H1 (cell line): Measurements from ENCODE around the gene STX4. TPM values are rescaled to one million over a fixed set of nuclear protein-coding genes. Genes with fewer than 3 reads are reported as not detected.
A peak's percentile ranks its signal among the peaks of the same experiment; 100 is the strongest.

Experiments
- CTCF ChIA-PET: fragments of 300-600 bp; sonication (Branson Sonifier 250); formaldehyde crosslinking; loops from one replicate; lab custom pipeline; 2021; ENCODE audit not compliant: partially characterized antibody; lab: Charles Lee
- POLR2A ChIA-PET: fragments of 300-600 bp; sonication (Branson Sonifier 250); formaldehyde crosslinking; loops from one replicate; lab custom pipeline; 2021; ENCODE audit warnings: inconsistent platforms; ENCODE audit not compliant: partially characterized antibody; lab: Charles Lee
- DNase-seq, 2 experiments: peaks; one replicate each; pipeline versions ENCODE4 v3.0.0 to v3.0.0-alpha.2; 2010 to 2022; ENCODE audit warnings: low spot score in 2 of 2, low read depth in 1 of 2, mixed read lengths in 1 of 2
- FAIRE-seq: peaks from 2 replicates; lab custom pipeline; 2011; peaks lifted over from hg19 to GRCh38; lab: Jason Lieb, UNC
- H2AFZ ChIP-seq: 2 replicates; pipeline ENCODE4 v1.8.1; 2012; ENCODE audit warnings: low read length, inconsistent platforms
- H2AK5ac ChIP-seq: 2 replicates; pipeline ENCODE4 v1.6.1; 2013; ENCODE audit warnings: low read depth, low read length
- H2BK120ac ChIP-seq: replicated peaks from 2 replicates; pipeline ENCODE3; 2013; ENCODE audit warnings: low read depth, low read length, inconsistent platforms
- H2BK12ac ChIP-seq: 2 replicates; pipeline ENCODE4 v1.6.1; 2013; ENCODE audit warnings: low read depth, low read length
- H2BK15ac ChIP-seq: 2 replicates; pipeline ENCODE4 v1.6.1; 2013; ENCODE audit warnings: low read length
- H2BK20ac ChIP-seq: 2 replicates; pipeline ENCODE4 v1.6.1; 2013; ENCODE audit warnings: low read length
- H2BK5ac ChIP-seq: 2 replicates; pipeline ENCODE4 v1.6.1; 2013; ENCODE audit warnings: low read depth, low read length
- H3K14ac ChIP-seq: 2 replicates; pipeline ENCODE4 v1.6.1; 2013; ENCODE audit warnings: inconsistent platforms; ENCODE audit not compliant: insufficient read length
- H3K18ac ChIP-seq: 2 replicates; pipeline ENCODE4 v1.6.1; 2013; ENCODE audit warnings: low read length; ENCODE audit errors: extremely low read depth
- H3K23ac ChIP-seq: 2 replicates; pipeline ENCODE4 v1.6.1; 2013; ENCODE audit warnings: inconsistent platforms; ENCODE audit not compliant: insufficient read length
- H3K23me2 ChIP-seq: 2 replicates; pipeline ENCODE4 v1.6.1; 2013; ENCODE audit warnings: low read depth, low read length
- H3K27ac ChIP-seq: 2 replicates; pipeline ENCODE4 v1.6.1; 2011; ENCODE audit warnings: low read depth, low read length, inconsistent platforms
- H3K27me3 ChIP-seq, 4 experiments: replicated peaks in 1 of 4; 1 replicate in 1 of 4; 2 replicates in 3 of 4; pipeline versions ENCODE4 v1.6.1 to v1.8.1; 2011 to 2013; ENCODE audit warnings: low read length in 3 of 4, mild to moderate bottlenecking in 3 of 4, inconsistent platforms in 2 of 4, mixed read lengths in 2 of 4, moderate library complexity in 1 of 4; ENCODE audit not compliant: control insufficient read depth in 3 of 4, insufficient read depth in 3 of 4; ENCODE audit errors: extremely low read depth in 1 of 4
- H3K36me3 ChIP-seq, 4 experiments: 2 replicates each; pipeline versions ENCODE4 v1.6.1 to v1.8.1; 2011 to 2013; ENCODE audit warnings: mild to moderate bottlenecking in 4 of 4, low read length in 3 of 4, moderate library complexity in 2 of 4, control low read depth in 1 of 4, inconsistent platforms in 1 of 4; ENCODE audit not compliant: insufficient read depth in 4 of 4, control insufficient read depth in 2 of 4
- H3K4ac ChIP-seq: replicated peaks from 2 replicates; pipeline ENCODE3; 2013; ENCODE audit warnings: low read length, low read depth, mixed read lengths, inconsistent platforms; ENCODE audit not compliant: insufficient read length
- H3K4me1 ChIP-seq, 4 experiments: replicated peaks in 1 of 4; 1 replicate in 1 of 4; 2 replicates in 3 of 4; pipeline versions ENCODE4 v1.6.1 to v1.8.1; 2011 to 2013; ENCODE audit warnings: low read length in 3 of 4, inconsistent platforms in 2 of 4, mixed read lengths in 1 of 4; ENCODE audit not compliant: insufficient read depth in 4 of 4, control insufficient read depth in 3 of 4
- H3K4me2 ChIP-seq, 2 experiments: 2 replicates each; pipeline versions ENCODE4 v1.6.1 to v1.8.1; 2011 to 2013; ENCODE audit warnings: low read depth in 2 of 2, low read length in 2 of 2, control low read depth in 1 of 2, inconsistent platforms in 1 of 2, mild to moderate bottlenecking in 1 of 2; ENCODE audit not compliant: insufficient read depth in 1 of 2
- H3K4me3 ChIP-seq, 4 experiments: fragments of 200-600, 300-600 bp in 1 of 4; sonication (generic), shearing (Covaris generic), sonication (Bioruptor Twin) in 1 of 4; 2 replicates each; pipeline versions ENCODE4 v1.5.1 to v1.8.1; 2011 to 2016; ENCODE audit warnings: low read length in 4 of 4, low read depth in 3 of 4, control low read depth in 2 of 4, inconsistent platforms in 2 of 4, mild to moderate bottlenecking in 2 of 4, mixed read lengths in 1 of 4, moderate library complexity in 1 of 4; ENCODE audit not compliant: insufficient read depth in 2 of 4; ENCODE audit errors: extremely low read depth in 1 of 4
- H3K56ac ChIP-seq: replicated peaks from 2 replicates; pipeline ENCODE3; 2013; ENCODE audit warnings: low read depth, mild to moderate bottlenecking, mixed read lengths, low read length, inconsistent platforms; ENCODE audit not compliant: insufficient read length
- H3K79me1 ChIP-seq: 2 replicates; pipeline ENCODE4 v1.6.1; 2013; ENCODE audit warnings: low read depth, low read length, control low read depth
- H3K79me2 ChIP-seq, 2 experiments: 2 replicates each; pipeline versions ENCODE4 v1.6.1 to v1.8.1; 2012 to 2013; ENCODE audit warnings: low read length in 2 of 2, mild to moderate bottlenecking in 2 of 2, inconsistent platforms in 1 of 2; ENCODE audit not compliant: insufficient read depth in 2 of 2, control insufficient read depth in 1 of 2
- H3K9ac ChIP-seq, 4 experiments: replicated peaks in 1 of 4; 1 replicate in 1 of 4; 2 replicates in 3 of 4; pipeline versions ENCODE4 v1.6.1 to v1.8.1; 2011 to 2013; ENCODE audit warnings: low read depth in 3 of 4, low read length in 3 of 4, control low read depth in 2 of 4, mild to moderate bottlenecking in 2 of 4, moderate library complexity in 2 of 4, inconsistent platforms in 1 of 4; ENCODE audit errors: extremely low read depth in 1 of 4
- H3K9me3 ChIP-seq, 2 experiments: 2 replicates each; pipeline versions ENCODE4 v1.6.1 to v1.8.1; 2012 to 2013; ENCODE audit warnings: mild to moderate bottlenecking in 2 of 2, moderate library complexity in 2 of 2, control low read depth in 1 of 2, inconsistent platforms in 1 of 2, low read depth in 1 of 2, low read length in 1 of 2, mixed read lengths in 1 of 2; ENCODE audit not compliant: insufficient read depth in 2 of 2
- H4K20me1 ChIP-seq, 2 experiments: replicated peaks in 1 of 2; 2 replicates each; pipeline versions ENCODE3 to v1.8.1; 2011 to 2013; ENCODE audit warnings: inconsistent platforms in 2 of 2, low read length in 2 of 2, mild to moderate bottlenecking in 1 of 2; ENCODE audit not compliant: insufficient read depth in 2 of 2, control insufficient read depth in 1 of 2
- H4K5ac ChIP-seq: 2 replicates; pipeline ENCODE4 v1.6.1; 2013; ENCODE audit warnings: low read length, low read depth, mixed read lengths, inconsistent platforms; ENCODE audit not compliant: insufficient read length
- H4K8ac ChIP-seq: 2 replicates; pipeline ENCODE4 v1.8.0; 2013; ENCODE audit warnings: mild to moderate bottlenecking, moderate library complexity, low read length, inconsistent platforms; ENCODE audit not compliant: insufficient read depth; ENCODE audit errors: extremely low read depth
- H4K91ac ChIP-seq: replicated peaks from 2 replicates; pipeline ENCODE3; 2013; ENCODE audit warnings: low read length, mixed read lengths, inconsistent platforms; ENCODE audit not compliant: insufficient read length
- ASH2L ChIP-seq: fragments of 200-600, 300-600 bp; sonication (generic); IDR thresholded peaks from one replicate; pipeline ENCODE4 v1.7.1; 2017; ENCODE audit warnings: low read length
- CHD2 ChIP-seq: IDR thresholded peaks from 2 replicates; pipeline ENCODE4 v1.6.1; 2012; ENCODE audit warnings: low read length, improper control_type of control experiment
- KDM4A ChIP-seq: IDR thresholded peaks from one replicate; pipeline ENCODE4 v1.7.1; 2012; ENCODE audit warnings: low read depth, mild to moderate bottlenecking, moderate library complexity, low read length, inconsistent platforms; ENCODE audit not compliant: severe bottlenecking
- MAX ChIP-seq: IDR thresholded peaks from 2 replicates; pipeline ENCODE4 v1.6.1; 2012; ENCODE audit warnings: inconsistent platforms
- NRF1 ChIP-seq: IDR thresholded peaks from 2 replicates; pipeline ENCODE4 v1.6.1; 2011; ENCODE audit warnings: mild to moderate bottlenecking, low read depth, low read length, improper control_type of control experiment
- RNF2 ChIP-seq: fragments of 200-900, 300-1000 bp; sonication (generic); IDR thresholded peaks from 2 replicates; pipeline ENCODE4 v1.7.1; 2016; ENCODE audit warnings: borderline replicate concordance, low read depth, mild to moderate bottlenecking, antibody characterized with exemption, low read length; ENCODE audit not compliant: poor library complexity, severe bottlenecking; ENCODE audit errors: missing control alignments
- SAP30 ChIP-seq: fragments of 300-600 bp; sonication (generic); IDR thresholded peaks from 2 replicates; pipeline ENCODE4 v1.7.1; 2012; ENCODE audit warnings: low read length, moderate library complexity, mild to moderate bottlenecking, inconsistent platforms; ENCODE audit not compliant: insufficient read depth, insufficient replicate concordance
- SIX5 ChIP-seq: IDR thresholded peaks from 2 replicates; pipeline ENCODE4 v1.6.1; 2011; ENCODE audit warnings: mild to moderate bottlenecking, low read depth, low read length
- SP4 ChIP-seq: IDR thresholded peaks from 2 replicates; pipeline ENCODE4 v1.6.1; 2012; ENCODE audit warnings: low read length, inconsistent platforms
- ZNF274 ChIP-seq: IDR thresholded peaks from 2 replicates; pipeline ENCODE4 v1.7.0; 2012; ENCODE audit warnings: low read length, borderline replicate concordance; ENCODE audit errors: extremely low read depth
- WGBS, 2 experiments: shearing (Covaris generic) in 1 of 2; methylation state at CpG; one replicate each; pipeline versions ENCODE4 v1.1.6 to v1.1.7; 2013 to 2015; ENCODE audit warnings: low lambda C conversion rate in 2 of 2, mixed read lengths in 2 of 2, inconsistent platforms in 1 of 2, low coverage in 1 of 2, missing lambda C conversion rate in 1 of 2; ENCODE audit not compliant: insufficient replicate concordance in 2 of 2, insufficient coverage in 1 of 2, insufficient read length in 1 of 2; ENCODE audit errors: extremely low coverage in 1 of 2, missing lambda C conversion rate in 1 of 2; 5-methylcytosine and 5-hydroxymethylcytosine counted together
- polyA plus RNA-seq, 7 experiments: library from polyadenylated mRNA; depleted of rRNA in 3 of 7; stranded (reverse) in 5 of 7; unstranded in 2 of 7; fragments of >200 nt in 5 of 7; fragments of 200-250 nt in 2 of 7; gene quantifications; 1 replicate in 5 of 7; 2 replicates in 1 of 7; 4 replicates in 1 of 7; pipeline versions ENCODE4 v1.2.1 to v1.2.3, GENCODE V29; 2011 to 2013; ENCODE audit warnings: missing spikeins in 2 of 7, mixed read lengths in 2 of 7
- total RNA-seq: library from RNA; stranded (reverse); fragmentation: NEBNext Ultra II Directional; extraction: Animal tissue kit (Norgen Biotek cat#: 25700); gene quantifications from 2 replicates; pipeline ENCODE4 v1.2.1, GENCODE V29; 2021

STX4 gene
- total and polyA plus RNA-seq, 2 of the 8 experiments (the other 6 are each of a cell fraction or from before 2014, with no cell fraction given), result 25.8 to 32.3 TPM

GRCh38 chr16:31033709-31034492, 543 bp downstream of the STX4 start:
- H3K18ac ChIP-seq, result peak overlapping the region; percentile 13; the same call in 1 of the 2 replicates
- no peaks in the 10 kb centered on the region for H3K79me1 ChIP-seq
- H3K23me2 ChIP-seq, result peaks cover 12% of the 10 kb centered on the region; the same call in 1 of the 2 replicates
- no peak overlapping the region for H2AK5ac ChIP-seq
- no peak overlapping the region for H3K23ac ChIP-seq
- H3K4ac ChIP-seq, result no peak overlapping the region
- no peak for FAIRE-seq
- H3K9ac ChIP-seq, result peak overlapping the region; percentile 45 to 53 (median 50); a peak in 5 of 7 replicates
- peak overlapping the region; percentile 67 to 94 (median 91) for H3K4me3 ChIP-seq
- H4K8ac ChIP-seq, result no peak overlapping the region; the same call in 1 of the 2 replicates
- ChIA-PET CTCF (interaction anchor here (1.0 to 2.2 kb wide), 3 partner anchors 48 to 92 kb away, joined by 3 to 5 read pairs (median 3); partner anchors contain the start of gene HSD3B7), POLR2A (interaction anchor here (0.7 to 1.9 kb wide), 8 partner anchors 8 to 145 kb away, joined by 3 to 9 read pairs (median 4); partner anchors contain the start of genes HSD3B7, KAT8, ZNF646 and ZNF668)
- no peaks in the 10 kb centered on the region for H3K9me3 ChIP-seq
- H2AFZ ChIP-seq, result peak overlapping the region; percentile 29; the same call in 1 of the 2 replicates
- H3K27me3 ChIP-seq, result no peaks in the 10 kb centered on the region
- DNase-seq, result peak in 1 of 2 experiments; percentile 90
- 0 out of 2 replicates have a peak overlapping the region, but pooled peaks have one; percentile 82 for H2BK5ac ChIP-seq
- no peak overlapping the region for H2BK12ac ChIP-seq
- no peak overlapping the region for H3K14ac ChIP-seq
- no peak overlapping the region for H2BK15ac ChIP-seq
- H4K5ac ChIP-seq, result no peak overlapping the region
- peak overlapping the region; percentile 79 to 95 for H3K4me2 ChIP-seq
- no peak overlapping the region for H2BK20ac ChIP-seq
- H3K56ac ChIP-seq, result no peak overlapping the region
- peaks cover 0 to 4% (median 2%) of the 10 kb centered on the region in 4 experiments; a peak in 4 of 7 replicates for H3K4me1 ChIP-seq
- 2% methylated on average over 40 of the region's 47 CpGs; no CpG with 5 or more reads in 1 of the 2 experiments for WGBS, 2 experiments
- H3K79me2 ChIP-seq, result no peaks in the 10 kb centered on the region
- no peak overlapping the region for H4K91ac ChIP-seq
- no peaks in the 10 kb centered on the region for H3K36me3 ChIP-seq
- peaks cover 0 to 5% of the 10 kb centered on the region in 2 experiments for H4K20me1 ChIP-seq
- no peak overlapping the region for H2BK120ac ChIP-seq
- H3K27ac ChIP-seq, result no peak overlapping the region
- TF ChIP-seq SIX5 (peak; percentile 85), ZNF274 (no peak), NRF1 (peak; percentile 88), SAP30 (peak; percentile 30), MAX (peak; percentile 78), RNF2 (no peak), CHD2 (peak; percentile 25; the same call in 1 of the 2 replicates), SP4 (0 out of 2 replicates have a peak, but pooled peaks have one; percentile 31), KDM4A (peak; percentile 56), ASH2L (peak; percentile 37)
